Thoracic aorta (tissue), 2 donors: ENCODE data around the gene ADARB2. TPM values are rescaled to one million over a fixed set of nuclear protein-coding genes. Genes with fewer than 3 reads are reported as not detected.

Experiments
- ATAC-seq: fragments of 150-250 bp; one replicate; pipeline ENCODE4 v1.8.0; 2017; ENCODE audit warnings: low read depth; ENCODE audit not compliant: insufficient number of reproducible peaks, low FRiP score
- DNase-seq: peaks from one replicate; pipeline ENCODE4 v3.0.0-alpha.2; 2020; ENCODE audit warnings: low spot score
- H3K27ac ChIP-seq, 2 donors: fragments of 200-600 bp; sonication (generic); 1 replicate in 1 of 2; 2 replicates in 1 of 2; pipeline ENCODE4 v1.5.1; 2016; ENCODE audit warnings: mild to moderate bottlenecking in 2 of 2, moderate library complexity in 2 of 2
- H3K27me3 ChIP-seq: fragments of 200-600 bp; sonication (generic); replicated peaks from 2 replicates; pipeline ENCODE4 v1.6.0; 2016; ENCODE audit warnings: mild to moderate bottlenecking; ENCODE audit not compliant: insufficient read depth
- H3K36me3 ChIP-seq: fragments of 200-600 bp; sonication (generic); one replicate; pipeline ENCODE4 v1.5.1; 2016
- H3K4me1 ChIP-seq, 2 donors: fragments of 200-600 bp; sonication (generic); 1 replicate in 1 of 2; 2 replicates in 1 of 2; pipeline versions ENCODE4 v1.5.1 to v1.6.0; 2016; ENCODE audit warnings: low read depth in 2 of 2, mild to moderate bottlenecking in 1 of 2; ENCODE audit not compliant: control insufficient read depth in 1 of 2
- H3K4me3 ChIP-seq: fragments of 200-600 bp; sonication (generic); 2 replicates; pipeline ENCODE4 v1.5.1; 2016; ENCODE audit warnings: mild to moderate bottlenecking
- H3K9me3 ChIP-seq: fragments of 200-600 bp; sonication (generic); 2 replicates; pipeline ENCODE4 v1.5.1; 2016
- total RNA-seq, 2 donors: library from RNA; depleted of rRNA; stranded (reverse); fragments of >200 nt; gene quantifications; one replicate each; pipeline versions ENCODE4 v1.1.0 to v1.2.3, GENCODE V29; 2016
- TF ChIP-seq, protein P1 (sequence below): fragments of 200-600 bp; sonication (generic); IDR thresholded peaks from one replicate; pipeline ENCODE4 v1.5.1; 2019; ENCODE audit warnings: antibody characterized with exemption

Gene ADARB2
- total RNA-seq, 2 donors from 2014 or later, result 0.71 to 3.1 TPM

DNA sequence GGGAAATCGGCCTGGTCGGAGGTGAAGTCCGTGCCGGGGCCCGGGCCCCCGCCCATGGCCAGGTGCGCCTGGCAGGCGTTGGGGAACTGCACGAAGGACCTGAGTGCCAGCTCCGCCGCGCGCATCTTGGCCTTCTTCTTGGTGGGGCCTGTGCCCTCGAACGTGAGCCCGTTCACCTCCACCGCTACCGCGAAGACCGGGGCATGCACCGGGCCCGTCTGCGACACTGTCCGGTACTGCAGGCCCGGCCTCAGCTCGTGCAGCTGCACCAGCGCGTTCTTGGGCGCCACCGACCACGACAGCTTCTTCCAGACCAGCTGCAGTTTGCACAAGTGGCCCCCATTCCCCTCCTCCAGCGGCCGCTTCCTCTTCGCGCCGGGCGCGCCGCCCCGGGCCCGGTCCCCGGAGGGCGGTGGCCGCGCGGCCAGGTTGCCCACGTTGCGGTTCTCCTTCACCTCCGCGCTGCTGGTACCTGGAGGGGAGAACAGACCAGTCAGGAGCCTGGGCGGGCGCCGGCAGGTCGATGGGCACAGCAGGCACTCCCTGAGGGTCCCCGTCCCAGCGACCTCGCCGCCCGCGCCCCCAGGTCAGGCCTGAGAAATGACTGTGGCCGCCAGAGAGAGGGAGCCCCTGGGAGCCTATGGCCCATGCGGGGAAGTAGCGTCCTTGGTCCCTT, 373.7 kb downstream of the ADARB2 start:
- ATAC-seq (no peak), DNase-seq (no peak)
- Histone ChIP-seq H3K4me3 (no peak overlapping the region), H3K9me3 (no peaks in the 10 kb centered on the region), H3K27ac (no peak overlapping the region), H3K36me3 (no peaks in the 10 kb centered on the region), H3K4me1 (no peaks in the 10 kb centered on the region), H3K27me3 (no peaks in the 10 kb centered on the region)
- TF ChIP-seq, protein P1, sequence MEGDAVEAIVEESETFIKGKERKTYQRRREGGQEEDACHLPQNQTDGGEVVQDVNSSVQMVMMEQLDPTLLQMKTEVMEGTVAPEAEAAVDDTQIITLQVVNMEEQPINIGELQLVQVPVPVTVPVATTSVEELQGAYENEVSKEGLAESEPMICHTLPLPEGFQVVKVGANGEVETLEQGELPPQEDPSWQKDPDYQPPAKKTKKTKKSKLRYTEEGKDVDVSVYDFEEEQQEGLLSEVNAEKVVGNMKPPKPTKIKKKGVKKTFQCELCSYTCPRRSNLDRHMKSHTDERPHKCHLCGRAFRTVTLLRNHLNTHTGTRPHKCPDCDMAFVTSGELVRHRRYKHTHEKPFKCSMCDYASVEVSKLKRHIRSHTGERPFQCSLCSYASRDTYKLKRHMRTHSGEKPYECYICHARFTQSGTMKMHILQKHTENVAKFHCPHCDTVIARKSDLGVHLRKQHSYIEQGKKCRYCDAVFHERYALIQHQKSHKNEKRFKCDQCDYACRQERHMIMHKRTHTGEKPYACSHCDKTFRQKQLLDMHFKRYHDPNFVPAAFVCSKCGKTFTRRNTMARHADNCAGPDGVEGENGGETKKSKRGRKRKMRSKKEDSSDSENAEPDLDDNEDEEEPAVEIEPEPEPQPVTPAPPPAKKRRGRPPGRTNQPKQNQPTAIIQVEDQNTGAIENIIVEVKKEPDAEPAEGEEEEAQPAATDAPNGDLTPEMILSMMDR, result no peak

DNA sequence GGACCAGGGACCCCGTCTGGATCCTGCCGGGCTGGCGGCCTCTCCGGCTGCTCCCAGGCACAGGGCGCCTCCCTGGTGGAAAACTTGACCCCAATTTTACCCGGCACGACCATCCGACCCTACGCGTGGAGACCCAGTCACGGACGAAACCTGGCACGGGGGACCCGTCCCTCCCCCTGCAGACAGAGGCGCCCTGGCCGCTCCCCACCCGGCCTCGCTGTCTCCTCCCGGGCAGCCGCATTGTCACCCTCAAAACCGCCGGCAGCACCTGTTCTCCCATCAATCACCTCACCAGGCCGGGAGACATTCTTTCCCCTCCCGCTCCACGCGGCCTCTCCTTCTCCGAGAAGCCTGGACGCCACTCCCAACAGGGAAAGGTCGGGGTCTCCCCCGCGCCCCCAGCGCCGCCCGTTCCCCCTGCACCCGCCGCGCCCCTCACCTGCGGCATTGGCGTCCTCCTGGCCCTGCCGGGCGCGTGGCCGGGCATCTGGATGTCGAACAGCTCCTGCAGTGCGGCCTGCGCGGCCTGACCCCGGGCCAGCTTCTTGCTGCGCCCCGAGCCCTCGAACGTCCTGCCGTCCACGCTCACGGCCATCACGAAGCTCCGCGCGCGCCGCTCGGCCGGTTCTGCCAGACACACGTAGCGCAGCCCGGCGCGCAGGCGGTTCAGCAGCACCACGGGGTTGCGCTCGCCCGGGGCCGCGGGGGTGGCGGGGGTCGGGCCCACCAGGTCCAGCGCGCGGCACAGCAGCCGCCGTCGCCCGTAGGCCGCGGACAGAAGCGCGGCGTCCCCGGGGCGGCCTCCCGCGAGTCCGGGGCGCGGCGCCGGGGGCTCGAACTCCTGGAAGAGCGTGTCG, 374.5 kb downstream of the ADARB2 start:
- no peak overlapping the region for H3K27ac ChIP-seq
- no peaks in the 10 kb centered on the region for H3K9me3 ChIP-seq
- H3K27me3 ChIP-seq, result no peaks in the 10 kb centered on the region
- ATAC-seq (no peak), DNase-seq (no peak)
- no peaks in the 10 kb centered on the region for H3K36me3 ChIP-seq
- H3K4me1 ChIP-seq, result no peaks in the 10 kb centered on the region
- H3K4me3 ChIP-seq, result no peak overlapping the region
- TF ChIP-seq, protein P1, result no peak

DNA sequence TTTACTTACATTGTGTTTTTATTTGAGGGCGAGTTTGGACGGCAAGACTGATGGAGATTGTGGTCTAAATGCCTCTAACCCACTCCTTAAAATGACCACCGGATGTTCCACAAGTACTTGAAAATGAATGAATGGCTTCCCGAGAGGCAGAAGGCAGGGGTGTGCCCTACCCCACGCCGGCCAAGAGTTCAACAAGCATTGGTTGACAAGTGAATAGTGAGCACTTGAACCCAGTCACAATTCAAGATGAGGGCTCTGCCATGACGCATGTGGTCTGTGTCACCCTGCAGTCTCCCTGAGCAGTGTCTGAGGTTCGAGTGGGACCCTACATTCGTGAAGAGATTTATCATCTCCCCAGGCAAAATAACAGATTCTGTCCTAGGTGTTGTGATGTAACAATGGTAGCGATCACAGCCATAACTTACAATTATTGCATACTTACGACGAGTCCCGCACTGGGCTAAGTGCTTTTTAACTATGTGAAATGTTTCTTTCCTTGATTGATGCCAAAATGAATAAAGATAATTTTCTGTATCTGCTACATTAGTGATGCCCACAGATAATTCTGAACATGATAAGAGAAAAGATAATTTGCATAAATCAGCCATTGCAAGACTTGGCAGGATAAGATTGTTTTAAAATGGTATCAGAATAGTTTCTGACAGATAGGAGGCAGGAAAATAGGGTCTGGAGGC, 375.8 kb downstream of the ADARB2 start:
- TF ChIP-seq, protein P1, result no peak
- H3K27ac ChIP-seq, result no peak overlapping the region
- ATAC-seq (no peak), DNase-seq (no peak)
- no peaks in the 10 kb centered on the region for H3K4me1 ChIP-seq
- no peaks in the 10 kb centered on the region for H3K27me3 ChIP-seq
- no peaks in the 10 kb centered on the region for H3K9me3 ChIP-seq
- no peak overlapping the region for H3K4me3 ChIP-seq
- H3K36me3 ChIP-seq, result no peaks in the 10 kb centered on the region

DNA sequence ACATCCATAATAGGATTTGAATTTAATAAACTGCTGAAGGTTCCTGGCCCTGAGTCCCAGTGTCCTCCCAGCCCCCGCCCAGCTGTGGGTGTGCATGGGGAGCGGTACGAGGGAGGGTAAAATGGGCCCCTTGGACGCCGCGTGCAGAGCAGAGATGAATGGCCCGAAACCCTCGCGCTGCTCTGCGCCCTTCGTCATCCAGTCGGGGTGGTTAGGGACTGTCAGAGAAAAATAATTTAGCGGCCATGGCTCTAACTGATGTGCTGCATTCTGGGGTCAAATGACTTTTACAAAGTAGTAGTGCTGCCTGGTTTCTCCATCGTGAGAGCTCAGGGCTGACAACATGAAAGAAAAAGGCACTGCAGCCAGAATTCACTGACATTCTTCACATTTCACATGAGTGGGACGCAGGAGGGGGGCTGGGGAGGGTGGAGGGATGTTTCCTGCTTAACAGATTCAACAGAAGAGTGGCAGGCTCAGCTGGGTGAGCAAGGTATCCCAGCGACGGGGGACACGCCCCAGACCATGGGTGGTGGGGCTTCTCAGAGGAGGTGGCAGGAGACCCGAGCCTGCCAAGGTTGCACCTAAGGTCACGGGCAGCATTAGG, 376.7 kb downstream of the ADARB2 start:
- Histone ChIP-seq H3K4me3 (peak overlapping the region; percentile 19), H3K27me3 (no peaks in the 10 kb centered on the region), H3K9me3 (no peaks in the 10 kb centered on the region), H3K27ac (no peak overlapping the region), H3K4me1 (no peaks in the 10 kb centered on the region), H3K36me3 (no peaks in the 10 kb centered on the region)
- no peak for ATAC-seq
- DNase-seq, result no peak
- TF ChIP-seq, protein P1, result no peak
